Stimulated activated CD4-positive, alpha-beta T cell treated with anti-CD3 and anti-CD28 coated beads, Interleukin-1b, Interleukin-23, amount 100 ng/mL, for 4 hours (primary cell): ENCODE measurements around the gene VAPB.

Experiments
- DNase-seq, 2 donors: peaks; one replicate each; pipeline ENCODE4 v3.0.0-alpha.2; 2020; ENCODE audit warnings: low read depth in 2 of 2

Gene VAPB

GRCh38 chr20:58436868-58437645, 48.0 kb downstream of the VAPB start:
- DNase-seq: no peak

DNA sequence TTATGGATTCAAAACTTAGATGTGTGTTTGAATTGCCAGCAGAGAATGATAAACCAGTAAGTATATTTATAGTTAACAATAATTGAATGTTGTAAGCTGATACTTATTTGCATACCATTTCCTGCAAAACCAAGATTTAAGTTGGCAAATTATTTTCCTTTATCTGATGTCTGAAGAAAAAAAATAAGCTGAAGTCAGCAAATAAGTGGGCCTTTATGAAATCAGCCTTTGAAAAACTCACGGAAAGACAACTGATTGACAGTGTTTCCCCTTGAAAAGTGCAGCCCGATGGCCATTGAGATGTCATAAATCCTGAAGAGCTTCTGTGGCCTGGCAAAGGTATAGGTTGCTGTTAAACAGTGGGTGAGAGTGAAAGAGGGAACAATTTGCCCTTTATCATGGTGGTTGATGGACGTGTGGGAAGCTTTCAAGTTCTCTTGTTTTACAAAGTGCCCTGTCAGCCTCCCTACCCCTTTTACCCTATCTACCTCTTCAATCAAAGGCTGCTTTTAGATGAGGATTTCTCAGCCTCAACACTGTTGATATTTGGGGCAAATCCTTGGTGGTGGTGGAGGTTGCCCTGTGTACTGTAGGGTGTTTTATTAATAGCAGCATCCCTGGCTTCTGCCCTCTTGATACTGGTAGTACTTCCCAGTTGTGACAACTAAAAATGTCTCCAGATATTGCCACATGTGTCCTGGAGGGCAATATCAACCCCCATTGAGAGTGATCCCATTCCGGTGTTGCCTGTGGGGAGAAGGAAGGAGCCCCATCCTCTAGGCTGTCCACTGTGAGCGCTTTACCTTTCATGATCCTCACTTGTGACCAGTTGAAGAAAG, 50.2 kb downstream of the VAPB start:
- no peak for DNase-seq

- no peak for DNase-seq
Observed at GRCh38 chr20:58440021-58440767, 51.2 kb downstream of the VAPB start.

- no peak for DNase-seq
Observed at GRCh38 chr20:58441723-58442122, 52.7 kb downstream of the VAPB start.

GRCh38 chr20:58444746-58445255, 55.8 kb downstream of the VAPB start:
- no peak for DNase-seq

DNA sequence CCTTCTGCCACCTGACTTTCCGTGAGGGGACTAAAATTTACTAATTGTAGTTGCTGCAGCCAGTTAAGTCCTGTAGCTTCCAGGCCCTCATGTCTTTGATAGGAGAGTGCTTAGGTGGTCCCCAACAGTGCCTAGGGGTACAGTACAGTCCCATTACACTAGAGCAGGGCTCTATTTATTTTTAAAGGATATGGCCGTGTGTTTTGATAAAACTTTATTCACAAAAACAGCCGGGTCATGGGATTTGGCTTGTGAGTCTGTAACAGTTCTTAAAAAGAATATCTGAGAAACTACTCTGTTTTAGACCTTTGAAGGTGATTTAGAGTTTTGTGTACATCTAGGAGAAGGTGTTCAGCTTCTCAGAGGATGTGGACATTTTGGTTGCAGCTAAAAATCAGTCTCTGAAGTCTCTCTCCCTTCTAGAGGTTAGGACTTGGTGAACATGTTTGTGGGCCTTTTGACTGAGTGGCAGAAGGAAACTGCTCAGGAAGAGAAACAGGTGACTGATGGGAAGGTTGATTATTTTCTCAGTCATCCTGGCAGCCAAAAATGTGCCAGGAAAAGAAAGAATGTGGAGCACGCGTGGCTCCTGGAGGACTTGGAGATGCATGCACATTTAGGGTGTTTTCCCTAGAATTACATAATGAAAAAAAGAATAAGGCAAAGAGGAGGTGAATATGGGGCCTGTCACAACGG, 57.4 kb downstream of the VAPB start:
- no peak for DNase-seq

- DNase-seq: no peak
Observed at GRCh38 chr20:58446960-58447265, 57.9 kb downstream of the VAPB start.

- DNase-seq: peak; percentile 32 to 41
Observed at GRCh38 chr20:58447511-58448391, 58.7 kb downstream of the VAPB start.

GRCh38 chr20:58448958-58449357, 59.9 kb downstream of the VAPB start:
- no peak for DNase-seq

DNA sequence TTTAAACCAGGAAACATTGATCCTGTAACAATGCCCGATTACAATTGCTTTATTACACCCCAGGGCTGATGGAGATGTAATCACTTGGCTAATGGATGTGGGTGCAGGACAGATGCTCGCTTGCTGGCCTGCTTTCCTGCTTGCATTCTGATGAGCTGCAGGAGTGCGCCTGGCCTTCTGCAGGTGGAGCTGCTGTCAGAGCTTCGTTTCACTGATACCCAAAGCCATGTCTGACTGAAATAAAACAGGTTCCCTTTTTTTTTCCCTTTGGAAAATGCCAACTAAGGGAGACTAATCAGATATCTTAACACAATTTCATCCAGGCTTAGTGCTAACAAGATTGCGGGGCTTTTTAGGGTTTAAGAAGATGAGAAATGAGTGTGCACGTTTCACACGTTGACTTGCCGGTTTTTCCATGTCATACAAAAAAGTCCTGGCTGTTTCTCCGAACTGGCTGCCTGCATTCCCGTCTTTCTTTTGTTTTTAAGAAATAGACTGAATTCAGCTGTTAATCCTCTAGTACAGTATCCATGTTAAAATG, 60.7 kb downstream of the VAPB start:
- DNase-seq: no peak

DNA sequence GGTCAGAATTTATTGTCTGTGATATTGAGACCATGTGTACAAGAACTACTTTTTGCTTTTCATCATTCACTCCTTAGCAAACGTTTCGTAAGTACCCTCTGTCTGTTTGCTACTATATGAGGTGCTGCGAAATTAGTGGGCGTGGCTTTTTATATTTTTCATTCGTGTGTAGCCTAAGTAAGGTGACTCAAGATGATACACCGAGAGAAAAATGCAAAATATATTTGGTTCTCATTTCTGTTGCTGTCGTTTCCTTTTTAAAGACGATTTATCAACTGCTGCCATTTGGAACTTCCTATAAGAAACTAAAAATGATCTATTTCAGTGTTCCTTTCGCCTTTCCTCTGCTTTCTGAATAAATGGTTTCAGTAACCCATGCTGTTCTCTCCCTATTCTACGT, 61.2 kb downstream of the VAPB start:
- DNase-seq: no peak

GRCh38 chr20:58452667-58453255, 63.7 kb downstream of the VAPB start:
- no peak for DNase-seq

DNA sequence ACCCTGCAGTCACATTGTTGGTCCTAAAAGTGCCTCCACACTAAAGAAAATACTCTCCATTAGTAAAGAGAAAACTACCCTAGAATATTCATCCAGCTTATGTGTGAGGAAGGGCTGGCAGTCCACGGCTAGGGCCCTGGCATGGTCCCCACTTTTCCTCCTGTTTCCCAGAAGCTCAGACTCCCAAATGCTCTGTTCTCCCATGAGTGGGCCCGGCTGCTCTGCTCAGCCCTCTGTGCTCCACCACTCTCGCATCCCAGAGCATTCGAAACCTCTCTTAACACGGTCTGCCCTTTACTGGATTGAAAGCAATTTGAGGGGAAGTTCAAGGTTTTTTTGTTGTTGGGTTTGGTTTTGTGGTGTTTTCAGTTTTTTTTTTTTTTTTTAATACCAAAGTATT, 64.4 kb downstream of the VAPB start:
- no peak for DNase-seq

- no peak for DNase-seq
Observed at GRCh38 chr20:58454460-58454859, 65.4 kb downstream of the VAPB start.

DNA sequence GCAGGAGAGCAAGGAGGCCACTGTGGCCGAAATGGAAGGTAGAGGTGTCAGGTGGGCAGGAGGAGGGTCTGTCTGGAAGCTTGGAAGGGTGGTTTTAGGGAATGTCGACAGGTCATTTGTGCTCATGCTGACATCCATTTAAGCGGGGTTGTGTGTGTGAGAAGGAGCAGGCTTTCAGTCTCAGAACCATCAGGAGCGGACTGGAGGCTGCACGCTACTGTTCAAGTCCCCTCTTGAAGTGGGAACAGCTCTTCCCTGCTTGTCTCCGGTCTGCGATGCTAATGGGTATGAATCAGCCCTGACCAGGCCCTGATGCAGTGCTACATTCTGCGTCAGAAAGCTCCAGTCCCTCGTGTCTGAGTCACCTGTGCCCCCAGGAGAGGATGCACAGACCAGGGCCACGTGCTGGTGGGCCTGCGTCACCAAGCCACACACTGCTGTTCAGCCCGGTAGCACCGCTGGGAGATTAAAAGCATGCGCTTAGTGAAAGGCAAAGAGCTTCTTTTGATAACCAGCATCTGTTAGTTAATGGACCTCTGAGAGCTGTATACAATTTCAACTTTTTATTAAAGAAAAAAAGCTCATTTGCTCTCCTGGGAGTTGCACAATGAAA, 68.2 kb downstream of the VAPB start:
- no peak for DNase-seq

DNA sequence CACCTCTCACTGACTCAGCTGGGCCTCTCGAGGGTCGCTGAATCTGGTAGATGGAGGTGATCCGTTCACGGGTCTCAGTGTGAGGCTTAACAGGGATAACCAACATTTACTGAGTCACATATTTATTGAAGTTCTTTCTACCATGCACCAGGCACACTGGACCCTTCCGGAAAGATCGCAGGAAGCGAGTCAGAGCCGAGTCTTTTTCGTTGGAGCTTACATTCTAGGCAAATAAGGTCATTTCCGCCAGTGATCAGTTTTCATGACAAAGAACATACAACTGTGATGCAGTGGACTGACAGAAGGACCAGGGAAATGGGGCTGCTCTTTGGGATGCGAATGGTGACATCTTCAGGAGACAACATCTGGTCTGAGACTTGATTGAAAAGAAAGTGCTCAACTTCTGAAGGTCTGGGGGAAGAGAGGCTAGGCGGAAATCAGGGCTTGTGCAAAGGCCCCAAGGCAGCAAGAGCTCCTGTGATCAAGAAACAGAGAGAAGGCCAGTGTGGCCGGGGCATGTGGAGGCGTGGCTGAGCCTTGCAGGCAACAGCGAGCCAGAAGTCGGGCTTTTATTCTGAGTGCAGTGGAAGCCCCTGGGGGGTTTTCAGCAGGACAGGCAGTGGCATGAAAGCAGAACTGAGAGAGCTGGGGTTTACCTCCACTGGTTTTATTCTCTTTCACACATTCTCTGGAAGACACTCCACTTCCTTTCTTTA, 69.5 kb downstream of the VAPB start:
- no peak for DNase-seq

- no peak for DNase-seq
Observed at GRCh38 chr20:58459058-58459750, 70.2 kb downstream of the VAPB start.

GRCh38 chr20:58461104-58461503, 72.1 kb downstream of the VAPB start:
- DNase-seq: no peak
